Left lobe of liver (tissue), 2 donors: Measurements from ENCODE around the gene ARHGEF7. TPM values are rescaled to one million over a fixed set of nuclear protein-coding genes. Genes with fewer than 3 reads are reported as not detected.
"Not testable (repeated sequence)": the region's sequence is repeated elsewhere in the genome, so short reads cannot be mapped to it uniquely, and the experiment has no call there.

ENCODE experiments used
- ATAC-seq: fragments of 200-7000 bp; cut with Tn5 transposase; one replicate; pipeline ENCODE4 v1.9.1; 2020; ENCODE audit warnings: mild to moderate bottlenecking, moderate library complexity
- DNase-seq: peaks from one replicate; pipeline ENCODE4 v3.0.0-alpha.2; 2020; ENCODE audit warnings: low spot score
- total RNA-seq: library from RNA; stranded (reverse); gene quantifications from one replicate; pipeline ENCODE4 v1.2.1, GENCODE V29; 2021
- donor health status: DM: no; HTN: no; CAD: no; lungs with moderate emphysema.
- donor health status: DM: no; HTN: yes; CAD: no.

ARHGEF7 gene
- total RNA-seq: 34.6 TPM

GRCh38 chr13:111115061-111115964, at the start of gene ARHGEF7:
TSS of gene ARHGEF7 (plus strand) at chr13:111115310. CDS start at chr13:111115527, 217 bp downstream.
- DNase-seq (no peak), ATAC-seq (peak; percentile 55)

DNA sequence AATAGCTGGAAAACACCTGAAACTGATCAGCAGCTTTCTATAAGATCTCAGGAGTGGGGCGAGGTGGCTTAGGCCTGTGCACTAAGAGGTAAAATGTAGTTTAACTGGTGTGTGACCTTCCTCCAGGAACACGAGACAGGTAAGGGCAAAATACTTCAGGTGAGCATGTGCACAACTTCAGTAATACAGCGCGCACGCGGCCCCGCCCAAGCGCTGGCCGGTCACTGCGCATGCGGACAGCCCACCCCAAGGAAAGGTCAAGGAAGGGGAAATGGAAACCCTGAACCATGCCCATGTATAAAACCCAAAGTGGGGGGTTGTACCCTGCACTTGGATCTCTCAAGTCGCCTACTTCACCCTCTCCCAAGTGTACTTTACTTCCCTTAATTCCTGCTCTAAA, 49.4 kb upstream of the ARHGEF7 start:
- DNase-seq (no peak), ATAC-seq (no peak)

- peak; percentile 16 for ATAC-seq
- no peak for DNase-seq
Observed at GRCh38 chr13:111066544-111066943, 48.6 kb upstream of the ARHGEF7 start.

- no peak for DNase-seq
- ATAC-seq: no peak
Observed at GRCh38 chr13:111068009-111068350, 47.1 kb upstream of the ARHGEF7 start.

- not testable (repeated sequence) for ATAC-seq
- DNase-seq: peak; percentile 58
Observed at GRCh38 chr13:111071120-111071519, 44.0 kb upstream of the ARHGEF7 start.

GRCh38 chr13:111071526-111071925, 43.6 kb upstream of the ARHGEF7 start:
- ATAC-seq, DNase-seq: not testable (repeated sequence)

- DNase-seq: no peak
- ATAC-seq: no peak
Observed at GRCh38 chr13:111074826-111075225, 40.3 kb upstream of the ARHGEF7 start.

GRCh38 chr13:111076155-111077013, 38.7 kb upstream of the ARHGEF7 start:
- ATAC-seq (no peak), DNase-seq (no peak)

GRCh38 chr13:111079375-111079774, 35.7 kb upstream of the ARHGEF7 start:
- no peak for ATAC-seq
- no peak for DNase-seq

DNA sequence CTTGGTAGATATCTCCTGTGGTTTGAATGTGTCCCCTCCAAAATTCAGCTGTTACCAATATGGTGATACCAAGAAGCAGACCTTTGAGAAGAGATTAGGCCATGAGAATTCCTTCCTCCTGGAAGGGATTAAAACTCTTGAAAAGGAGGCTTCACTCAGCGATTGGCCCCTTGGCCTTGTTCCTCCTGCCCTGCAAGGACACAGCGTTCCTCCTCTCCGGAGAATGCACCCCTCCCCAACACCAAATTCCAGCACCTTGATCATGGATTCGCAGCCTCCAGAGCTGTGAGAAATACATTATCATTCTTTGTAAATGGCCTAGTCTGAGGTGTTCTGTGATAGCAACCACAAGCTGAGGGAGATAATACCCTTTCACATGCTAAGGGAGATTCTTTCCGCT, 34.5 kb upstream of the ARHGEF7 start:
- no peak for ATAC-seq
- no peak for DNase-seq

DNA sequence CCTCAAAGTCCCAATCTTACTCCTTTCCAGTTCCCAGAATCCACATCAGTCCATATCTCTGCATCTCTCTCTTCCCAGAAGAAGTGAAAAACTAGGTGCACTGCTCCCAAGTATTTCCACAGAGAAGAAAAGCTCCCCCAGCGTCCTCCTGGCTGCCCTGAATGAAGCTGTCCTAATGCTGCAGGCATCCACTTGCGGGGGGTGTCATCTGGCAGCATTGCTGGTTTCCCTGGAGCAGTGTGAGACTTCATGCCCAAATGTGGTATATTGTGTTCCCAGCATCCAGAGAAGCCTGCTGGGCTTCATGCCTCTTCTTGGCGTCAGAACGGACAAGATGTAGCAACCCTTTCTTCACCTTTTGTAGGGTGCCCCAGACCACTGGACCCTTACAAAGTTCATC, 32.9 kb upstream of the ARHGEF7 start:
- DNase-seq (no peak), ATAC-seq (no peak)

GRCh38 chr13:111082769-111083168, 32.3 kb upstream of the ARHGEF7 start:
- ATAC-seq, DNase-seq: not testable (repeated sequence)

DNA sequence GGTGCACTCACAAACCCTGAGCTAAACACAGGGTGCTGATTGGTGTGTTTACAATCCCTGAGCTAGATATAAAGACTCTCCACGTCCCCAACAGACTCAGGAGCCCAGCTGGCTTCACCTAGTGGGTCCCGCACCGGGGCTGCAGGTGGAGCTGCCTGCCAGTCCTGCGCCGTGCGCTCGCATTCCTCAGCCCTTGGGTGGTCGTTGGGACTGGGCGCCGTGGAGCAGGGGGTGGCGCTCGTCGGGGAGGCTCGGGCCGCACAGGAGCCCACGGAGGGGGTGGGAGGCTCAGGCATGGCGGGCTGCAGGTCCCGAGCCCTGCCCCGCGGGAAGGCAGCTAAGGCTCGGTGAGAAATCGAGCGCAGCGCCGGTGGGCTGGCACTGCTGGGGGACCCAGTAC, 31.4 kb upstream of the ARHGEF7 start:
- not testable (repeated sequence) for DNase-seq, ATAC-seq

DNA sequence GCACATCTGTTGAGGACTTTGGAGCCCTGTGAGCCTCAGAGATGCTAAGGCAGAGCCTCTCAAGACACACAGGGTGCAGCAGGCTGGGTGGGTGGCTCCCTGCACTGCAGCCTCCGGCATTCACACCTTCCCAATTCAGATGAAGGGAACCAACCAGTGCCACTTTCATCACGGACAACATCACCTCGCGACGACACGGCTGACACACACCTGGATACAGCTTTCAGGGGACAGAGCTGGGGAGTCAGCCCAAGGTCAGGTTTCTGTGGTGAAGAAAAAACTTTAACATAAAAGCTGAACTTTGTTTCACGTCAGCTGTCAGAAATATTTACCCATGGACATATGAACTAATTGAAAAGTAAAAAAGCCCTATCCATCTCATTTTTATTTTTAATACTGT, 24.9 kb upstream of the ARHGEF7 start:
- no peak for DNase-seq
- ATAC-seq: no peak

GRCh38 chr13:111092685-111093084, 22.4 kb upstream of the ARHGEF7 start:
- DNase-seq (no peak), ATAC-seq (no peak)

DNA sequence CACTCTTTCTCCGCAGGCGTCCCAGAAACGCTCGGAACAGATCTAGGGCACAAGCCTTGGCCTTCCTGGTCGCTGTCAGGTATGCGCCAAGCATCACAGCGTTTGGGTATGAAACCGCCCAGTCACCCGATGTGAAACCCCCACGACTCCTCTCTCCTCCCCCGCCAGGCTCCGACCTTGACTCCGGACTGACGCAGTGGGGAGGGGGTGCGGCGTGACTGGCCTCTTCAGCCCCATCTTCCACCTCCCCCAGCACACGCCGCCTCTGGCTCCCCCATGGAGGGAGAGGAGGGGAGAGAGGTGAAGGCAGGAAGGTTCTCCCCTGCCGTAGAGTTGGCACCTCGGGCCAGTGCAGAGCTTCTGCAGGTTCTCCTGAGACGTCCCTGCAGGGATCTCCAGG, 22.0 kb upstream of the ARHGEF7 start:
- ATAC-seq (no peak), DNase-seq (no peak)

DNA sequence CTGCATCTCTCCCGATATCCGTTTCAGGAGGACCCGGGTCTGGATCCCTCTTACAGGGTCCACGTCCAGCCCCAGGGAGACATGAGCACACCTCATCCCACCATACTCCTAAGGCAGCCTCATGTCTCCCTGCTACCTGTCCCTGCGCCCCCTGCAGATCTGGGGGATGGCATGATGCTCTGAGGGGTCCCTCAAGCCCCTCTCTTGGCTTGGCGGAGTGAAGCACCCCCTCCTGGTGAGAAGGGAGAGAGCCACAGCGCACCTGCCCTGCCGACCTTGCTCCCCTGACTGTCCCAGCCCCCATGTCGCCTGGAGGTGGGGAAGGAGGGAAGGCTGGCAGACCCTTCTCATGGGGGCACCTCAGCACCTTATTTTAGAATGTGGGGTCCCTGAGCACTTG, 21.5 kb upstream of the ARHGEF7 start:
- ATAC-seq (no peak), DNase-seq (no peak)

DNA sequence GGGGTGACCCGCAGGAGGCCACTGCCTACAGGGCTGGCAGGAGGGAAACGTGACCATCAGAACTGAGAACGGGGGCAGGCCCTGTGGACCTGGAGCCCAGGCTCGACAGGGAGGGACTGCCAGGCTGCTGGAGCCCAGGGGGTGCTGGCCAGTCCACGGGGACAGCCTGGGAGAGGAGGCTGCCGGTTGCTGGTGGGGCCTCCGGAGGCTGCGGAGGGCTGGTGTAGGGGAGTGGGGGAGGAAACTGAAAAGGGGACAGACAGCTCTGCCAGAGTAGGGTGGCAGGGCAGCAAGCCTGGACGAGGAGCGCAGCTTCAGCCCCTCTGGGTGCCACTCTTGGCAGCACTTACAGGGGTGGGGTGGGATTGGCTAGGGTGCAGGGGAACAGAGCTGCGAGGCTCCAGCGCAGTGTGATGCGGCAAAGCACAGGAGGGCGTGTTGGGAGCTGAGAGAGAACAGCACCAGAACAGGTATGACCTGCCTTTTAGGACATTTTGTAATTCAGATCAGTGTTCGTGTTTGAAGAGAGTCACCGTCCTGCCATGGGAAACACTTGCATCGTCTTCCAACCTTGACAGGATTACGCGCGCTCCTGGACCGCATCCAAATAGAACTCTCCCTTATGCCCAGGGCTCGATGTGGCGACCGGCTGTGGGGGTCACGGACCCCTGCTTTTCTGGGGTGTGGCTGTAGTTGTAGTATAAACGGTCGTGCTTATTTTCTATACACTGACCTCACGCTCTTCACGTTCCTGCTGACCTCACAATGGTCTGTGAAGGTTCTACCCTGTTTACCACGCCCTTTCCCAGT, 19.9 kb upstream of the ARHGEF7 start:
- DNase-seq: no peak
- no peak for ATAC-seq

- ATAC-seq: no peak
- no peak for DNase-seq
Observed at GRCh38 chr13:111095911-111096501, 19.1 kb upstream of the ARHGEF7 start.

DNA sequence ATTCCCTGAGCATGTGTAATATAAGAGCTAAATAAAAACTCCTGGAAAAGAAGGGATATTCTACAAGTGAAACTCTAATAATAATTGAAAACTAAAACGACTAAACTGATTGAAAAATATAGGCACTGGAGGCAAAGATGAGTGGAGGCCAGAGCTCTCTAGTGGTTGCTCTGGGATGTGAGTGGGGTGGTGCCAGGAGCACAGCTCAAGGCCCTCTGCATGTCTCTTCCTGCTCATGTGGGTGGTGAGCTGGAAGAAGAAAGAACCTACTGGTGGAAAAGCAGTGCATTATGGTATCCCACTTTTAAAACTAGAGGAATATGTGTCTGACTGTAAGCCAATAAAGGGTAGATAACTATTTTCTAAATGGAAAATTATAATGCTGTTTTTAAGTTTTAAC, 15.8 kb upstream of the ARHGEF7 start:
- DNase-seq: no peak
- no peak for ATAC-seq

GRCh38 chr13:111110054-111110453, 5.1 kb upstream of the ARHGEF7 start:
- ATAC-seq (no peak), DNase-seq (no peak)
